Activated T-helper 2 cell treated with anti-CD3 and anti-CD28 coated beads, Interferon-gamma antibody, Interleukin-2, Interleukin-4, amounts not matched to agents 10 μg/mL and 5 μg/mL and 100 μg/mL, durations not matched to agents 14 hours and 24 hours and 36 hours (primary cell): ENCODE data around the gene ABI1. TPM values are rescaled to one million over a fixed set of nuclear protein-coding genes. Genes with fewer than 3 reads are reported as not detected.
A peak's percentile ranks its signal among the peaks of the same experiment; 100 is the strongest.

Experiments
- DNase-seq: peaks from one replicate; pipeline ENCODE4 v3.0.0; 2021; ENCODE audit warnings: low spot score
- H3K27ac Mint-ChIP-seq: one replicate; pipeline ENCODE4 v1.8.0; 2021; ENCODE audit warnings: mixed read lengths
- H3K27me3 Mint-ChIP-seq: one replicate; pipeline ENCODE4 v1.8.0; 2021; ENCODE audit warnings: low read depth, mixed read lengths
- H3K36me3 Mint-ChIP-seq: one replicate; pipeline ENCODE4 v1.8.0; 2021; ENCODE audit warnings: low read depth, mixed read lengths
- H3K4me1 Mint-ChIP-seq: one replicate; pipeline ENCODE4 v1.8.0; 2021; ENCODE audit warnings: low read depth, mixed read lengths
- H3K4me3 Mint-ChIP-seq: one replicate; pipeline ENCODE4 v1.8.0; 2021; ENCODE audit warnings: low read depth, mild to moderate bottlenecking, moderate library complexity, mixed read lengths
- H3K9me3 Mint-ChIP-seq: one replicate; pipeline ENCODE4 v1.8.0; 2021; ENCODE audit warnings: mixed read lengths
- intact Hi-C: fragments of 100-400 bp; cut with micrococcal nuclease; formaldehyde crosslinking; loops from one replicate; pipeline ENCODE4 v1.15.1; 2023
- total RNA-seq: library from RNA; stranded (reverse); gene quantifications from 2 replicates; pipeline ENCODE4 v1.2.3, GENCODE V29; 2022

The ABI1 gene
- total RNA-seq, 1 donor from 2014 or later = 50.1 TPM

- Mint-ChIP-seq H3K27me3 (no peaks in the 10 kb centered on the region), H3K4me3 (no peak overlapping the region), H3K9me3 (no peaks in the 10 kb centered on the region), H3K27ac (no peak overlapping the region), H3K4me1 (peaks cover 22% of the 10 kb centered on the region), H3K36me3 (peaks cover 21% of the 10 kb centered on the region)
- intact Hi-C loops = no loop called here
- no peak for DNase-seq
Observed at GRCh38 chr10:26773633-26774032, 87.1 kb downstream of the ABI1 start.

DNA sequence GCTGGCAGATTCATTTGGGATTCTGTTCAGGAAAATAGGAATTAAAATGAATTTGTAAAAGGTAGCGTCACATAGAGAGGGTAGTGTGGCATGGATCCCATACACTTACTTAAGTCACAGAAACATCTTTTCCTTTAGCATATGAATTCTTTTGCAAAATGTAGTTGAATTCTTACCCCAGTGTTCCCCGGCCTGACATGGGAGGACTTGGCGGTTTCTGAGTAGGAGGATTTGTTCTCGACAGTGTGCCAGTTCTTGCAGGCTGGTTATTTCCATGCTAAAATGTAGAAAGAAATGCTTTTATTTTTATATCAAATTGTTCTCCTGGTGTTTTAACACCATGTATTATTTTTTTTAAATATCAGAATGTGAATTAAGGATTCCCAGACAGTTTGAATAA, 90.7 kb downstream of the ABI1 start:
- Mint-ChIP-seq H3K4me1 (peaks cover 15% of the 10 kb centered on the region), H3K9me3 (no peaks in the 10 kb centered on the region), H3K4me3 (no peak overlapping the region), H3K27ac (no peak overlapping the region), H3K36me3 (peaks cover 30% of the 10 kb centered on the region), H3K27me3 (no peaks in the 10 kb centered on the region)
- intact Hi-C loops = no loop called here
- DNase-seq = no peak

DNA sequence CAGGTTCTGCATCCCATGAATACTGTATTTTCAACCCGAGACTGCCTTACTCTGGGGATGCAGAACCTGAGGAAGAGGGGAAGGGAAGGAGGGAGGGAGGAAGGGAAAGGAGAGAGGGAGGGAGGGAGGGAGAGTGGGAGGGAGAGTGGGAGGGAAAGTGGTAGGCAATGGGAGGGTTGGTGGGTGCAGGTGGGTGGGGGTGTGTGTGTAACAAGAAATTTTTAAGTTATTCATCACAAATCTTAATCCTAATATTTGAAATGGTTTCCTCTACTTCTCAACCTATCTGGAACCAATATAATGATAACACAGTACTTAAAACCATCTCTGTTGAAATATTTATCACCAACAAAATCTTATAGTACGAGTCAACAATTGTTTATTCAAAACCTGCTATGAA, 95.2 kb downstream of the ABI1 start:
- peaks cover 38% of the 10 kb centered on the region for H3K36me3 Mint-ChIP-seq

GRCh38 chr10:26759008-26759407, 101.8 kb downstream of the ABI1 start:
- Mint-ChIP-seq H3K9me3 (no peaks in the 10 kb centered on the region), H3K4me3 (no peak overlapping the region), H3K4me1 (peaks cover 8% of the 10 kb centered on the region), H3K27ac (no peak overlapping the region), H3K27me3 (no peaks in the 10 kb centered on the region), H3K36me3 (peaks cover 39% of the 10 kb centered on the region)
- DNase-seq = no peak
- intact Hi-C loops = no loop called here

More for the DNA sequence above, 95.2 kb downstream of the ABI1 start:
- H3K4me1 Mint-ChIP-seq = peaks cover 4% of the 10 kb centered on the region
- H3K27ac Mint-ChIP-seq = peak overlapping the region; percentile 19
- no peaks in the 10 kb centered on the region for H3K9me3 Mint-ChIP-seq
- DNase-seq = no peak
- intact Hi-C loops = no loop called here
- no peak overlapping the region for H3K4me3 Mint-ChIP-seq
- H3K27me3 Mint-ChIP-seq = no peaks in the 10 kb centered on the region

DNA sequence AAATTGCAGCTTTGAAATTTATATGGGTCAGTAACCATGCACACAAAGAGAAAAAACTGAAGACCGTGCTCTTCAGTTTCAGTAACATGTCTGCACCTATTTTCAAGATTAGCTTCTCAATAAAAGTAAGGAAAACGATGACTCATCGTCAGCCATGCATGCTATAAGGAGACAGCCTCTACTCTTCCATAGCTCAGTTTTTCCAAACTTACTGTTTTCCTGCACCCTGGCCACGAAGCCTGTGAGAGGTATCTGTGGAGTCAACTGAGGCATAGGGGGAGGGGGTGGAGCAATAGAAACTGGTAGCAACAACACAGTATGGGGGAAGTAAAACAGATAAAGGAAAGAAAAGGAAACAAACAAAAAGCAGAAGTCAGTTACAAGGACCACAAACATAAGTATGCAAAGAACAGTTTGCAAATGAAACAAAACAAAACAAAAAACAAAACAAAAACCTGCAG, 105.3 kb downstream of the ABI1 start:
- no peaks in the 10 kb centered on the region for H3K9me3 Mint-ChIP-seq
- H3K4me3 Mint-ChIP-seq = no peak overlapping the region
- peaks cover 41% of the 10 kb centered on the region for H3K36me3 Mint-ChIP-seq
- no peak for DNase-seq
- intact Hi-C loops = no loop called here
- H3K27ac Mint-ChIP-seq = peak overlapping the region; percentile 72
- no peaks in the 10 kb centered on the region for H3K27me3 Mint-ChIP-seq
- H3K4me1 Mint-ChIP-seq = peaks cover 14% of the 10 kb centered on the region

GRCh38 chr10:26746061-26746460, 114.7 kb downstream of the ABI1 start:
- peak overlapping the region; percentile 21 for H3K27ac Mint-ChIP-seq
- intact Hi-C loops = no loop called here
- H3K4me1 Mint-ChIP-seq = peaks cover 24% of the 10 kb centered on the region
- DNase-seq = no peak
- H3K4me3 Mint-ChIP-seq = no peak overlapping the region
- no peaks in the 10 kb centered on the region for H3K27me3 Mint-ChIP-seq
- peaks cover 65% of the 10 kb centered on the region for H3K36me3 Mint-ChIP-seq
- H3K9me3 Mint-ChIP-seq = no peaks in the 10 kb centered on the region

GRCh38 chr10:26743841-26744240, 116.9 kb downstream of the ABI1 start:
- H3K27ac Mint-ChIP-seq = peak overlapping the region; percentile 77
- no peaks in the 10 kb centered on the region for H3K9me3 Mint-ChIP-seq
- intact Hi-C loops = no loop called here
- H3K27me3 Mint-ChIP-seq = no peaks in the 10 kb centered on the region
- peaks cover 40% of the 10 kb centered on the region for H3K4me1 Mint-ChIP-seq
- no peak for DNase-seq
- peak overlapping the region; percentile 4 for H3K4me3 Mint-ChIP-seq
- H3K36me3 Mint-ChIP-seq = peaks cover 83% of the 10 kb centered on the region

- no peaks in the 10 kb centered on the region for H3K27me3 Mint-ChIP-seq
- H3K36me3 Mint-ChIP-seq = peaks cover 85% of the 10 kb centered on the region
- H3K4me3 Mint-ChIP-seq = no peak overlapping the region
- H3K27ac Mint-ChIP-seq = peak overlapping the region; percentile 82
- H3K9me3 Mint-ChIP-seq = no peaks in the 10 kb centered on the region
- peaks cover 47% of the 10 kb centered on the region for H3K4me1 Mint-ChIP-seq
- intact Hi-C loops = no loop called here
- no peak for DNase-seq
Observed at GRCh38 chr10:26743091-26743490, 117.7 kb downstream of the ABI1 start.

- Mint-ChIP-seq H3K27ac (peak overlapping the region; percentile 72), H3K9me3 (no peaks in the 10 kb centered on the region), H3K27me3 (no peaks in the 10 kb centered on the region), H3K36me3 (peaks cover 91% of the 10 kb centered on the region), H3K4me3 (no peak overlapping the region), H3K4me1 (peaks cover 62% of the 10 kb centered on the region)
- intact Hi-C loops = no loop called here
- no peak for DNase-seq
Observed at GRCh38 chr10:26741368-26741767, 119.4 kb downstream of the ABI1 start.

DNA sequence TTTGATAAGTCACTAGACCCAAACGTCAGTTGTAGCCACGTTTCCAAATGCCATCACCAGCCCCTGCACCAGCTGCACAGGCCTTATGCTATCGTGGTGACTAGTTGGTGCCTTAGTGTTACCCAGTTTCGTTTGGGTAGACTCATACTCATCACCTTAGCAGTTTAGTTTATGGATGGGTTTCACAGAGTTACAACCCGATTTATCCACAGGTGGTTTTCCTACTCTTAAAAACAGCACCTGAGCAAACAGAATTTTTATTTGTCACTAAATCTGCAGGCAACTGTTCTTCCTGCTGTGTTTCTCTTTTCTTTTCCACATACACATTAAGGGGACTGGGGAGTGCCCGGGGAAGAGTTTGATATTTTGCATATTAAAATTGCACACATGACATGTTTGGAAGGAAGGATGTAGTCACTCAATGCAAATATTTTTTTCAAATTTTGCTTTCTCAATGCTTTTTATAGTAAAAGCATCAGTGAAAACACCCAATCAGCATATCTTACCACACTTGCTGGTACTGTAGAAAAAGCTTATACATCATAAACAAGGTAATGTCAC, 121.6 kb downstream of the ABI1 start:
- intact Hi-C loops = loop anchor here (5.0 to 10.0 kb wide), 5 partner anchors 42 to 503 kb away; partner anchors contain the start of genes ACBD5, MASTL and PDSS1
- peak overlapping the region; percentile 96 for H3K27ac Mint-ChIP-seq
- H3K4me3 Mint-ChIP-seq = peak overlapping the region; percentile 51
- H3K9me3 Mint-ChIP-seq = no peaks in the 10 kb centered on the region
- no peaks in the 10 kb centered on the region for H3K27me3 Mint-ChIP-seq
- peaks cover 95% of the 10 kb centered on the region for H3K36me3 Mint-ChIP-seq
- no peak for DNase-seq
- peaks cover 58% of the 10 kb centered on the region for H3K4me1 Mint-ChIP-seq

DNA sequence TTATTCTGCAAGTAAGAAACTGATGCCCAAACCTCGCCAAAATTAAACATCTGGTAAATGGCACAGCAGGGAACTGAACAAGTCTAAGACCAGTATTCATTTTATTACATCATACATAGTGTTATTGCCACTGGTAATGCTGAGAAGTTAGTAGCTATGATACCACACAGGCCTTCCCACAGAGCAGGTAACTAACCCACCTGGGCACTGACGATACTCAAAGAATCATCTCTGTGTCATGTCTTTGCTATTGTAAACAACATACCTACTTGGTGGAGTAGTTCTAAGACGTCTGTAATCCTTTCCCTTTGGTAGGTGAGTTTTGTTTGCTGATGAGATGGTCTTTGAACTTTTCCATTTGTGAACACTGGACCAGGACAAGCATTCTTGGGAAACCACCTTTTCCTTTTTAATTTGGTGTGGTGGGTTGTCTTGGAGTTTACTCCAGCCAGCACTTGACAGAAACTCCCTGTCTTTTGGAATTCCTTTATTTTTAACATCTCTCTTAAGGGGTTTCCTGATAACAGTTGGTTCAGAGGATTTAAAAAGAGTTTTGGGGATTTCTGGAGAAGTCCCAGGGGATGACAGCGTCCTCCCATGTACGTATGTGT, 122.4 kb downstream of the ABI1 start:
- no peak overlapping the region for H3K4me3 Mint-ChIP-seq
- no peaks in the 10 kb centered on the region for H3K9me3 Mint-ChIP-seq
- intact Hi-C loops = loop anchor here (5.0 to 10.0 kb wide), 5 partner anchors 41 to 504 kb away; partner anchors contain the start of genes ACBD5, MASTL and PDSS1
- no peaks in the 10 kb centered on the region for H3K27me3 Mint-ChIP-seq
- peak overlapping the region; percentile 96 for H3K27ac Mint-ChIP-seq
- DNase-seq = no peak
- H3K4me1 Mint-ChIP-seq = peaks cover 54% of the 10 kb centered on the region
- peaks cover 93% of the 10 kb centered on the region for H3K36me3 Mint-ChIP-seq

DNA sequence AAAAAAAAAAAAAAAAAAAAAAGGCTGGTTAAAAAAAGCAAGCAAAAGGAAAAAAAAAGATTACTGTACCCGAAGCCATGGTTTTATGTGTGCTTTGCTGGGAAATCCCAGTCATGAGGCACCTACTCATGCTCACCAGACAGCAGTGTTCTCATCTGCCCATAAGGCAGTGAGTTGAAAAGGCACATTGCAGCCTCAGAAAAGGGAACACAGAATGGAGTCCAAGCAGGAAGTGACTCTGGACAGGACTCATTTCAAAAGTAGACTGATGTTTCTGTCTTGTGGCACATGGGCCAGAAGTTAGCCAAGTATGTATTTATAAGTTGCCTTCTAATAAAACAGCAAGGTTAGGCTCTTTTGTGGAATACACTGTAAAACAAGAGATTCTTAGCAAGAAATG, 123.0 kb downstream of the ABI1 start:
- Mint-ChIP-seq H3K27me3 (no peaks in the 10 kb centered on the region), H3K9me3 (no peaks in the 10 kb centered on the region), H3K36me3 (peaks cover 93% of the 10 kb centered on the region), H3K4me1 (peaks cover 49% of the 10 kb centered on the region), H3K27ac (peak overlapping the region; percentile 96), H3K4me3 (no peak overlapping the region)
- DNase-seq = peak; percentile 26
- intact Hi-C loops = loop anchor here (1.0 to 10.0 kb wide), 7 partner anchors 17 to 505 kb away; partner anchors contain the start of genes ABI1, ACBD5, MASTL and PDSS1

DNA sequence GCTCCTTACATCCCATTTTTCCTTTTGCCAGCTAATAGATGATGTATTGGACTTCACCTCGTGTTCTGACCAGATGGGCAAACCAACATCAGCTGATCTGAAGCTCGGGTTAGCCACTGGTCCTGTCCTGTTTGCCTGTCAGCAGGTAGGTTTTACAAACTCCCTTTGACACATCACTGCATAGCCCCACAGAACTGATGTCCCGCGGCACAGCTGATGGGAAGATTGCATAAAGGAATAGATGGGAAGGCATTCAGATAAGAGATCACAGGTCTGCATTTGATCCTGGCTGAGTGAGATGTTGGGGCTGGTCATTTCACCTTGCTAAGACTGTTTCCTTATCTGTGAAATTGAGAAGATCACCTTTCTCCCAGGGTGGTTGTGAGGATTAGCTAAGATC, 125.3 kb downstream of the ABI1 start:
- H3K36me3 Mint-ChIP-seq = peaks cover 93% of the 10 kb centered on the region
- H3K4me3 Mint-ChIP-seq = no peak overlapping the region
- intact Hi-C loops = loop anchor here (5.0 to 10.0 kb wide), 5 partner anchors 38 to 507 kb away; partner anchors contain the start of genes ACBD5, MASTL and PDSS1
- no peaks in the 10 kb centered on the region for H3K27me3 Mint-ChIP-seq
- no peaks in the 10 kb centered on the region for H3K9me3 Mint-ChIP-seq
- no peak for DNase-seq
- H3K27ac Mint-ChIP-seq = peak overlapping the region; percentile 47
- H3K4me1 Mint-ChIP-seq = peaks cover 39% of the 10 kb centered on the region
